Upper lobe of right lung (tissue), 1 donor: ENCODE data around the gene ATP10D. TPM values are rescaled to one million over a fixed set of nuclear protein-coding genes. Genes with fewer than 3 reads are reported as not detected.

Experiments used
- ATAC-seq: fragments of 200-7000 bp; cut with Tn5 transposase; one replicate; pipeline ENCODE4 v1.9.1; 2020; ENCODE audit warnings: mild to moderate bottlenecking, moderate library complexity
- DNase-seq: peaks from one replicate; pipeline ENCODE4 v3.0.0-alpha.2; 2020
- H3K27ac ChIP-seq: fragments of 200-600 bp; one replicate; pipeline ENCODE4 v1.8.0; 2022
- H3K27me3 ChIP-seq: fragments of 200-600 bp; one replicate; pipeline ENCODE4 v1.8.0; 2022; ENCODE audit warnings: mild to moderate bottlenecking
- H3K36me3 ChIP-seq: fragments of 200-600 bp; one replicate; pipeline ENCODE4 v1.8.0; 2022
- H3K4me1 ChIP-seq: fragments of 200-600 bp; one replicate; pipeline ENCODE4 v1.8.0; 2022
- H3K4me3 ChIP-seq: fragments of 200-600 bp; one replicate; pipeline ENCODE4 v1.8.0; 2022; ENCODE audit warnings: mild to moderate bottlenecking
- H3K9me3 ChIP-seq: fragments of 200-600 bp; one replicate; pipeline ENCODE4 v1.8.0; 2022
- CTCF ChIP-seq: fragments of 200-600 bp; IDR thresholded peaks from one replicate; pipeline ENCODE4 v1.8.0; 2022; ENCODE audit warnings: antibody characterized with exemption
- intact Hi-C: fragments of 100-400 bp; cut with DNase I; formaldehyde crosslinking; loops from one replicate; pipeline ENCODE4 v1.11.0; 2022
- total RNA-seq: library from RNA; stranded (reverse); fragmentation: NEBNext Ultra II Directional; extraction: Animal tissue kit (Norgen Biotek cat#: 25700); gene quantifications from one replicate; pipeline ENCODE4 v1.2.1, GENCODE V29; 2021
- donor health status: DM: no; HTN: yes; CAD: no; lungs with severe emphysema.

The ATP10D gene
- total RNA-seq, 1 donor from 2014 or later: 35.8 TPM

DNA sequence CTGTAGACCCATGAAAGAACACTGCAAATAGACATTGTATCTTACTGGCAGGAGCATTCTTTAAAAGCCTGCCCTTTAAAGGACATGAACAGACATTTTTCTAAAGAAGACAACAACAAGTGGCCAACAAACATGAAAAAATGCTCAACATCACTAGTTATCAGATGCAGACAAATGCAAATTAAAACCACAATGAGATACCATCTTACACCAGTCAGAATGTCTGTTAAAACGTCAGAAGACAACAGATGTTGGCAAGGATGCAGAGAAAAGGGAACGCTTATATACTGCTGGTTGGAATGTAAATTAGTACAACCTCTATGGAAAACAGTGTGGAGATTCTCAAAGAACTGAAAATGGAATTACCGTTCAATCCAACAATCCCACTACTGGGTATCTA lies 77.2 kb downstream of the ATP10D start:
- Histone ChIP-seq H3K4me3 (no peak overlapping the region), H3K27me3 (no peaks in the 10 kb centered on the region), H3K27ac (no peak overlapping the region), H3K4me1 (no peaks in the 10 kb centered on the region), H3K9me3 (no peaks in the 10 kb centered on the region), H3K36me3 (peaks cover 42% of the 10 kb centered on the region)
- TF ChIP-seq CTCF: no peak
- DNase-seq: no peak
- intact Hi-C loops: no loop called here
- ATAC-seq: no peak

DNA sequence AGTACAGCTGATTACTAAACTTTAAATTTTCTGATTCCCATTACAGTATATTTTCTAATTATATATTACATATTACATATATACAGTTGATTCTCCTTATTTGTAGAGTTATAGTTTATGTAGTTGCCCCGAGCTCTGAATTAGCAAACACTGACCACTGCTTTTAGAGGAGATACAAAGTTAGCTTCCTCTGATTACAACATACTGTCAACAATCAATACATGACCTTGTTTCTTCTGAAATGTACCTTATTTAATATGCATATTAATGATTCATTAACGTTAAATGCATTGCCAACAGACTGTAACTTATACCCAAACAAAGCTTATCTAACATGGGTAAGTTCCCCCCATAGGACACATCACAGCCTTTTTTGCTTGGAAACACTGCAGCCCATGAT lies 81.5 kb downstream of the ATP10D start:
- no peak for TF ChIP-seq CTCF
- Histone ChIP-seq H3K4me3 (no peak overlapping the region), H3K36me3 (peaks cover 27% of the 10 kb centered on the region), H3K9me3 (no peaks in the 10 kb centered on the region), H3K4me1 (no peaks in the 10 kb centered on the region), H3K27me3 (no peaks in the 10 kb centered on the region), H3K27ac (no peak overlapping the region)
- DNase-seq: no peak
- no peak for ATAC-seq
- intact Hi-C loops: no loop called here

- intact Hi-C loops: no loop called here
- no peak for TF ChIP-seq CTCF
- Histone ChIP-seq H3K27me3 (no peaks in the 10 kb centered on the region), H3K36me3 (peaks cover 23% of the 10 kb centered on the region), H3K4me1 (no peaks in the 10 kb centered on the region), H3K9me3 (no peaks in the 10 kb centered on the region), H3K4me3 (no peak overlapping the region), H3K27ac (no peak overlapping the region)
- DNase-seq: no peak
- ATAC-seq: no peak
Observed at GRCh38 chr4:47566969-47567368, 81.9 kb downstream of the ATP10D start.

DNA sequence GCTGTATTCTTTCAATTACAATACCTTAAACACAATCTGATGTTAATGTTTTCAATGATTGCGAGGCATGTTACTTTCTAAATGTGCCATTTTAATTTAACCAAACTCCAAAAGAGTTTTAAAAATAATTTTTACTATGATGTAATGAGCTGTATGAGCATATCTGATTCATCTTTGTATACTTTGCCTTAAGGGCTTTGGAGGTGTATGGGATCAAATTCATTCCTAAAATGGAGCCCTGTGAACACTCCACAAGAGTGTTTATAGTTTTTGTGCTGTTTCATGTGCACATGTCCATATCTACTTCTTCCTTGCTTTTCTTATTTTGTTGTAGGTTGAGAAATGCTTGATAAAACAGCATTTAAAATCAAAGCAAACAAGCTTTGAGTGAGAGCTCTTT lies 82.4 kb downstream of the ATP10D start:
- intact Hi-C loops: no loop called here
- no peaks in the 10 kb centered on the region for H3K27me3 ChIP-seq
- H3K27ac ChIP-seq: no peak overlapping the region
- no peak for TF ChIP-seq CTCF
- H3K36me3 ChIP-seq: peaks cover 18% of the 10 kb centered on the region
- ATAC-seq: no peak
- no peak for DNase-seq
- H3K9me3 ChIP-seq: no peaks in the 10 kb centered on the region
- H3K4me1 ChIP-seq: no peaks in the 10 kb centered on the region
- no peak overlapping the region for H3K4me3 ChIP-seq

GRCh38 chr4:47570816-47571215 lies 85.7 kb downstream of the ATP10D start:
- no peak for DNase-seq
- Histone ChIP-seq H3K36me3 (peaks cover 26% of the 10 kb centered on the region), H3K9me3 (no peaks in the 10 kb centered on the region), H3K4me3 (no peak overlapping the region), H3K4me1 (no peaks in the 10 kb centered on the region), H3K27ac (no peak overlapping the region), H3K27me3 (no peaks in the 10 kb centered on the region)
- no peak for ATAC-seq
- intact Hi-C loops: no loop called here
- TF ChIP-seq CTCF: no peak

DNA sequence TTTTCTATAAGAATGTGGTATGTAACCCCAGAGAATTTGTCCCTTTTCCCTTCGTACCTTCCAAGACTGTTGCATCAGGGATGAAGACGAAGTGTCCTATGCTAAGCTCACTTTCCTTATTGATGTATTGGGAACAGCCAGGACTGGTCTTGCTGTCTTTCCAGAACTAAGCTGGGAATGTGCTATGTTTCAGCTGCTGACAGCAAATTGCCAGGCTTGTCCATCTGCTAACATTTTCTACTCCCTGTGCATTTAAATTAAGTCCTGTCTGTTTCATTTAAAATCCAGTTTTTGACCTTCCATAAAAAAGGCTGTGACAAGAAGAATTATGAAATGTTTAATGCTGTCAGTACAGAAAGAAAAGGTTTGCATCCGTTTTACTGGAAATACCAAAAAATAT lies 87.9 kb downstream of the ATP10D start:
- no peak for DNase-seq
- no peak overlapping the region for H3K27ac ChIP-seq
- peaks cover 42% of the 10 kb centered on the region for H3K36me3 ChIP-seq
- intact Hi-C loops: no loop called here
- no peaks in the 10 kb centered on the region for H3K27me3 ChIP-seq
- ATAC-seq: no peak
- H3K4me3 ChIP-seq: no peak overlapping the region
- H3K9me3 ChIP-seq: no peaks in the 10 kb centered on the region
- no peaks in the 10 kb centered on the region for H3K4me1 ChIP-seq
- no peak for TF ChIP-seq CTCF
